IPS-11a (cell line): ENCODE measurements around the gene HPF1.
"Not testable (repeated sequence)": the region's sequence is repeated elsewhere in the genome, so short reads cannot be mapped to it uniquely, and the experiment has no call there.

Source experiments
- H3K4me3 ChIP-seq: one replicate; pipeline ENCODE4 v1.5.1; 2013; ENCODE audit warnings: low read depth, low read length, control low read depth

The HPF1 gene

DNA sequence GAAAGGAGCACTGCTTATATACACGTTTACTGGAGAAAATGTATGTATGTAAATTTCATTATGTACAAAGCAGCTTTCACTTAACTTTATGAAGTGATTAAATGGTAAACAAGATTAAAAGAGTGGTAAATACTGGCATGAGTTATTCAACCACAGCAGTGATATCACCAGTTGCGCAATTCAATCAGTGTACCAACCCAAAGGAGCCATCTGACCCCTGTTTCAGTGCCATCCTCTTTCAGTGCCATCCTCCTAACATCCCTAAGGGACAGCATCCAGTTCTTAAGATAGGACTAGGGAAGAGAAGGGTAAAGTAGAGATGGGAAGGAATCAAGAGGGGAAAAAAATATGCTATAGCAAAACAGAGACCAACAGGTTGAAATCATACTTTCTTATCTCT is 16.2 kb downstream of the HPF1 start:
- H3K4me3 ChIP-seq: no peak overlapping the region

DNA sequence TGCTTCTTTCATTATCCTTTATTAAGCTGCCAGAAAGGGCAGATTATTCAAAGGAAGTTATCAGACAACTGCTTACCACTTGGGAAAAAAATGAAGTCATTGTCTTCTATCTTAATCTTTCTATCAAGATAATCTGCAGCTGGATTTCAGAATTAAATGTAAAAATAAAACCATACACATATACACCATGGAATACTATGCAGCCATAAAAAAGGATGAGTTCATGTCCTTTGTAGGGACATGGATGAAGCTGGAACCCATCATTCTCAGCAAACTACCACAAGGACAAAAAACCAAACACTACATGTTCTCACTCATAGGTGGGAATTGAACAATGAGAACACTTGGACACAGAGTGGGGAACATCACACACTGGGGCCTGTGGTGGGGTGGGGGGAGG is 19.1 kb downstream of the HPF1 start:
- H3K4me3 ChIP-seq: not testable (repeated sequence)

DNA sequence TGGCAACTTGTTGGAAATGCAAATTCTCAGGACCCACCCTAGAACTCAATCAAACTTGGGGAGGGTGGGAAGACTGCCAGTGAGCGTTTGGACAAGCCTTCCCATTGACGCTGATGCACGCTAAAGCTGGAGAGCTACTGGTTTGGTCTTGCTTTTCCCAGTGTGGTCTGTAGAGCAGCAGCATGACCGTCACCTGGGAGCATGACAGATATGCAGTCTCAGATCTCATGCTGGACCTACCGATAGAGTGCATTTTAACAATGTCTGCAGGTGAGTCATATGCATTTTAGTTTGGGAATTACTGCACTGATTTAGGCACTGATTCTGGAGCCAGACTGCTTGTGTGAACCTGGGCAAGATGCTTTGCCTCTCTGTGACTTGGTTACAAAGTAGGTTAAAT is 27.2 kb downstream of the HPF1 start:
- no peak overlapping the region for H3K4me3 ChIP-seq

DNA sequence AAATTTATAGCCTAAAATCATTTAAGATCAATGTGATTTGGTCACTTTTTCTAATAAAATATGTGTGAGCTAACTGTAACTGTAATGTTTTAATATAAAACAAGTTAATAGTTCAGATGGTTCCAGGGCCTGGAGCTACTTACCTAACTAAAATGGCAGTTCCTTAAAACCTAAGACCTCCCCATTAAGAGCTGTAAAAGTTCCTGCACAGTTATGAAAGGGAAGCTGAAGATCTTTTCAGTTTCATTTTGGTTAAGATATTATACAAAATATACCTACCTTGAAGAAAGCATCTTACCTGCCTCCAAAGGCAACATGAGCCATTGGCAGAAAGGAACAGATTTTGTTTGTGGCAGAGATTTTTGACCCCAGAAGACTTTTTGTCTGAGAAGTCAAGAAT is 30.1 kb downstream of the HPF1 start:
- H3K4me3 ChIP-seq: no peak overlapping the region

DNA sequence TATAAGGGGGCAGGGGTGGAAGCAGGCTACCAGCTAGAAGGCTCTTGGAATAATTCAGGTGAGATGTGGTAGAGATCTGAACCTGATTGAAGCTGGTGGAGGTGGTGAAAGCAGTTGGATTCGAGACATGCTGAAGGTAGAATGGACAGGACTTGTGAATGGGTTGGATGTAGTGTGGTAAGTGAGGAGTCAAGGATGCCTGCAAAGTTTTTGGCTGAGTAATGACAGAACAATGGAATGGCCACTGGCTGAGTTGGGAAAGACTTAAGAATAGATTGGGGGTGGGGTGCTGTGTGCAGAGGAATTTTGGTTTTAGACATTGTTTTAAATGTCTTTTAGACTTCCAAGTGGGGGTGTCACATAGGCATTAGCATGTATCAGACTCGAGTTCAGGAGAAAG is 33.5 kb downstream of the HPF1 start:
- no peak overlapping the region for H3K4me3 ChIP-seq

DNA sequence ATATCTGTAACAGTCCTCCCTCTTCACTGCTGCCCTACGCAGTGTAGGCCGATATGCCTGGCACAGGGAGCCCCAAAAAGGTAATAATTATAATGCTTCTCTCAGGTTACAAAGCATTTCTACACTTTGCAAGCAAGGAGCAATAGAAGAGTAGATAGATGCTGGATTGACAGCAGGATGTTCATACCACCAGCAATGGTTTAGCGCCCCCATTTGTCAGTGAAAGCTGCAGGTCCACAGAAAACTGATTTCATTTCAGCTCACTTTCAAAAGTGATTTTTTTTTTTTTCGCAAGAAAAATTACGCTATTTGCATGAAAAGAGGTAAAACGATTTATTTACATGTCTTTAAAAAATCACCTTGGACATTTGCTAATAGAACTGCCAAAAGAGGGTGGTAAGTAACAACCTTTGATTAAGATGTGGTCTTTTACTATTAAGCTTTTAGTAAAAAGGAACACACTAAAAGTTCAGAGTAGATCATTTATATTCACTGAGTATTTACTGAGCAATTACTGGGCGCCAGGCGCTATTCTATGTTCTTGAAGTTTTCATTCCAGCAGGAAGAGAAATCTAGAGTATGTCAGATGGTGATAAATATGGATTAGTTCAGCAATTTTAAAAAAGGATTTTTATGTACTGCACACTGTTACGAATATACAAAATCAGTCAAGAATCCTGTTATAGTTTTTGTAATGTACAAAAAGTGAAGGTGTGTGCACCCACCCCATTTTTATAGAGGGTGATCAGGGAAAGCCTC is 34.4 kb downstream of the HPF1 start:
- no peak overlapping the region for H3K4me3 ChIP-seq

DNA sequence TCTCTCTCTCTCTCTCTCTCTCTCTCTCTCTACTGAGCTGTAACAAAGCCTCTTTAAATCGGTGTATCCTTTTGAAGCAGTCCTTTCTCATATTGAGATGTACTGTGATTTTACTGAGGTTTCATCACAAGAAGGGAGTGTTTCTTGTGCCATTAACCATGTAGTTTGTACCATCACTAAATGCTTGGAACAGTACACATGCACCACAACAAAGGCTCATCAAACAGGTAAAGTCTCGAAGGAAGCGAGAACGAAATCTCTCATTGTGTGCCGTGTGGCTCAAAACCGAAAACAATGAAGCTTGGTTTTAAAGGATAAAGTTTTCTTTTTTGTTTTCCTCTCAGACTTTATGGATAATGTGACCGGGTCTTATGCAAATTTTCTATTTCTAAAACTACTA is 37.2 kb downstream of the HPF1 start:
- no peak overlapping the region for H3K4me3 ChIP-seq

DNA sequence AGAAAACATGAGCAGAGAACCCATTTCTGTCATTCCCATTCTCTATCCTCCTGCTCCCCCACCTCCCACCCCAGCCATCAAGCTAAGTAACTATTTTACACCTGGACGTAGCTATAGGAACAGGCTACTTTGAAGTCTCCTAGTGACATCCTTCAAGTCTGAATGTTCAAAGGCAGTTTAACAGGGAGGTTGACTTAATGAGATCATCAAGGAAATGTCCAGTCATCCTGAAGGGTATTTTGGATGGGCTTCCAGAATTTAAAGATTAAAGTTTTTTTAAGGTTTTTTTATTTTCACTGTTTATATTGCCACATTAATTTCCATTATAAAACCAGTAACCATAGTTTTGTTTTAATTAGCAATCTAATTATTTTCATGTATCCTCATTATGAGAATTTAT is 41.1 kb downstream of the HPF1 start:
- no peak overlapping the region for H3K4me3 ChIP-seq

DNA sequence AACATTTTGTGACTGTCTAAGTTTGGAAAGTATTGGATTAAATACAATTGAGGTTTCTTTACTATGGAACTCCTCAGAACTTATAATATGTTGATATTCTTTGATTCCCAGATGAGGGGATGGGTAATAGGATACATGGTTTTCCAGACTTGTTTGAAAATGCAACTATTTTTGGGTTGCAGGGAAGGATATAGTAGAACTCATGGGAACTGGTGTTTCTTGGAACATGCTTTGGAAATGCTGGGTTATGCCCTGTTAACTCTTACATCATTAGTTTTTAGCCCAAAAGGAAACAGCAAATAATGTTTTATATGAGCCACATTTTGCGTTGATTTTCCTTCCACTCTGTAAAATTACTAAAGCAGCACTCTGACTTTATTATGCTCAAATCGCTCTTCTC is 41.9 kb downstream of the HPF1 start:
- H3K4me3 ChIP-seq: no peak overlapping the region

DNA sequence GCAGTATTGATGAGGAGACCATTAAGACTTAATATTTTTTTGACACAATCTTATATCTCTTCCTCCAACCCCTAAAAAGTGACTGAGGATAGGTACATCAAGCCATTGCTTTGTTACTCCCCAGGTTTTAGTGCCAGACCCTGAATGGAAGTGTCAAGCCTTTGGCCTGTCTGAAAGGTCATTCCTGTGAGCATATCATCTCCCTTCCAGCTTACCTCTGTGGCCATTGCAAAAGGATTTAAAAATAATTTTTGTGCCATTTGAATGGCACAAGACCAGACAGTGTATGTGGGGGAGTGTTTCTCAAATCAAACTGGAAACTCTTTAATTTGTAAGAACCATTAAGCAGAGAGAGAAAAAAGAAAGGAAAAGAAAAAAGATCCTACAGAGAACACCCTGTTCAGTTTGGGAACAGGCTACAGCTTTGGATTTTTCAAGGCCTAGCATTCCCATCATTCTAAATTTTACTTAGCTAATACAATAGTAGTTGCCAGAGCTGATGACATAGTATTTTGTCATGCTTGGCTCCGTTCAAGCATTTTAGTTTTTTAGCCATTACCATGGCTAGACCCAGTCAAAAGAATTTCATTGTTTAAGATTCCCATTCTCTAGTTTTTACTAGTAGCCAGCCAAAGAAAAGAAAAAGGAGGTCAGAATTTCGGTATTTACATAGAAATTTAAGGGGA is 49.6 kb downstream of the HPF1 start:
- no peak overlapping the region for H3K4me3 ChIP-seq

DNA sequence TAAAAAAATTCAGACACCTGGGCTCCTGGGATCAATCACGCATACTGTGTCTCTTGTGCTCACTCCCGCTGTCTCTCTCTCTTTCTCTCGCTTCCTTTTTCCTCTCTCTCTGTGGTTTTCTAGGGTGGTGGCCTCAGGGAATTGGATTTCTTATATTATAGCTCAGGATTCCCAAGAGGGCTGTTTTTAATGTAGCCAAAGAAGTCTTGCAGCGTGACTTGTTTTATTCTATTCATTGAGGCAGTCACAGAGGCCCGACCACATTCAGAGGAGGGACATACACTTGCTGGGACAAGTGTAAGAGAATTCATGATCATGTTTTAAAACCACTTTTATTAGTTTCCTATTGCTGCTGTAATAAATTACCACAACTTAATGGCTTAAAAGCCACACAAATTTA is 59.4 kb downstream of the HPF1 start:
- no peak overlapping the region for H3K4me3 ChIP-seq

DNA sequence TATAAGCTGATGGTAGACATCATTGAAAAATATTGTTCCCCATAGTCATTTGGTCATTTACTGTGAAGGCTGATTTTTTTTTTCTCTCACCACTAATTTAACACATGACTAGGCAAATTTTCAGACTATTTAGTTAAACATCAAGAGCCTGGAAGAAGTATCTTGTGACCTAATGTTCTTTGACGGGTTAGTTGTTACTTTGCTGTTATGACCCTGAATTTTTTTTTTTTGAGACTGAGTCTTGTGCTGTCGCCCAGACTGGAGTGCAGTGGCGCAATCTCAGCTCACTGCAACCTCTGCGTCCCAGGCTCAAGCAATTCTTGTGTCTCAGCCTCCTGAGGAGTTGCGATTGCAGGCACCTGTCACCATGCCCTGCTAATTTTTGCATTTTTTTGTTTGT is 67.0 kb downstream of the HPF1 start:
- no peak overlapping the region for H3K4me3 ChIP-seq

DNA sequence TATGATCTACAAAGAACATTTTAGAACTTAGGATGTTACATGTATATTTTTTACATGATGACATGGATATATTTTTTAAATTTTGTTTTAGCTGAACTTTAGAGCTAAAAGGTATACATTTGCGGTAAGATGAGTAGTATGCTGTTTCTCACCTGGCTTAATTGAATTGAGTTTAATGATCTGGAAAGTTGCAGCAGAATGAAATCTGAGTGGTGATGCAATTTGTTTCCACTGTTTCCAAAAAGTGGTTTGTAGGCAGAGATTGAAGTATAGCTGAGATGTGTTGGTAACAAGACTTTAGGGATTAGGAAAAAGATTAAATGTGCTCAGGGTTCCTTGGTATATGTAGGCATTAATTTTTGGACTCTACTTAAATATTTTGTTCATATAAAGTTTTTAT is 68.1 kb downstream of the HPF1 start:
- no peak overlapping the region for H3K4me3 ChIP-seq

DNA sequence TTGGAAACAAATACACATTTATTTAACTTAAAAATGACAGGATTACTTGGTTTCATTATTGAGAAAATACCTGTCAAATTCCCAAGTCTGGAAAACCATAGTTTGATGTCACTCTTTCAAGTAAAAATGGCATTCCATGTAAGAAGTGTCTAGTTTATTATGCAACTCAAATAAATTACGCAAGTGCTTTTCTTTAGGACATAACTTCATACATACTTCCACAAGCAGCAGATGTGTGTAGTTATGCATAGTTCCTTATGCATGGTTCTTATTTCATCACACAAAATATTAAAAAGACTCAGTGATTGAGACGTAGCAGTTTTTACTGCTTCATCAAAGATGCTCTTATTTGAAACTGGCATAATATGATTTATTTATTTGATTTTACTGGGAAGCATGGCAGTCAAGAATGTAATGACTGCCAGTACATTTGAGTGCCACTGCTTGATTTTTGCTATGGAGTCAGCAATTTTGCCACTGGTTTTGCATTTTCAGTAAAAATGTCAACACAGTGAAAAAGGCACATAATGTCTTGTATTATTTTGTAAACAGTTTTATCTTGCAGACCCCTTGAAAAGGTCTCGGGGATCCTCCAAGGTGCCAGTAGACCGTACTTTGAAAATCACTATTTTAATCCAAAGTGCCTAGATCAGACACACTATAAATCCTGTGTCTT is 75.2 kb downstream of the HPF1 start:
- H3K4me3 ChIP-seq: no peak overlapping the region
